Right lobe of liver (tissue), 4 donors: ENCODE data around the gene DRC7.

Experiments used
- POLR2A ChIP-seq: fragments of 450-650 bp; IDR thresholded peaks from one replicate; pipeline ENCODE4 v1.6.1; 2017; ENCODE audit warnings: antibody characterized with exemption, mild to moderate bottlenecking
- TF ChIP-seq, protein P1 (sequence below), 4 donors: fragments of 200-600 bp in 3 of 4; fragments of 450-650 bp in 1 of 4; IDR thresholded peaks; one replicate each; pipeline versions ENCODE4 v1.5.1 to v1.8.0; 2016 to 2022; ENCODE audit warnings: antibody characterized with exemption in 4 of 4, mild to moderate bottlenecking in 2 of 4
- donor health status: DM: no; HTN: no; CAD: no.
- donor health status: DM: no; HTN: no; CAD: no.
- donor health status: DM: no; HTN: yes; CAD: no.

GRCh38 chr16:57711993-57712392 lies 17.4 kb downstream of the DRC7 start:
- TF ChIP-seq, protein P1, sequence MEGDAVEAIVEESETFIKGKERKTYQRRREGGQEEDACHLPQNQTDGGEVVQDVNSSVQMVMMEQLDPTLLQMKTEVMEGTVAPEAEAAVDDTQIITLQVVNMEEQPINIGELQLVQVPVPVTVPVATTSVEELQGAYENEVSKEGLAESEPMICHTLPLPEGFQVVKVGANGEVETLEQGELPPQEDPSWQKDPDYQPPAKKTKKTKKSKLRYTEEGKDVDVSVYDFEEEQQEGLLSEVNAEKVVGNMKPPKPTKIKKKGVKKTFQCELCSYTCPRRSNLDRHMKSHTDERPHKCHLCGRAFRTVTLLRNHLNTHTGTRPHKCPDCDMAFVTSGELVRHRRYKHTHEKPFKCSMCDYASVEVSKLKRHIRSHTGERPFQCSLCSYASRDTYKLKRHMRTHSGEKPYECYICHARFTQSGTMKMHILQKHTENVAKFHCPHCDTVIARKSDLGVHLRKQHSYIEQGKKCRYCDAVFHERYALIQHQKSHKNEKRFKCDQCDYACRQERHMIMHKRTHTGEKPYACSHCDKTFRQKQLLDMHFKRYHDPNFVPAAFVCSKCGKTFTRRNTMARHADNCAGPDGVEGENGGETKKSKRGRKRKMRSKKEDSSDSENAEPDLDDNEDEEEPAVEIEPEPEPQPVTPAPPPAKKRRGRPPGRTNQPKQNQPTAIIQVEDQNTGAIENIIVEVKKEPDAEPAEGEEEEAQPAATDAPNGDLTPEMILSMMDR (IDR thresholded peaks at IDR 0.05), result no peak
- TF ChIP-seq POLR2A, result no peak
